CD4-positive, alpha-beta memory T cell (primary cell): ENCODE results near the gene PDHX. TPM values are rescaled to one million over a fixed set of nuclear protein-coding genes. Genes with fewer than 3 reads are reported as not detected.
A peak's percentile ranks its signal among the peaks of the same experiment; 100 is the strongest.

Experiments
- CTCF ChIA-PET: fragments of 350-600 bp; sonication (Branson Sonifier 250); formaldehyde crosslinking; loops from one replicate; lab custom pipeline; 2021; ENCODE audit warnings: inconsistent platforms; ENCODE audit not compliant: partially characterized antibody; lab: Charles Lee
- POLR2A ChIA-PET: fragments of 350-600 bp; sonication (Branson Sonifier 250); formaldehyde crosslinking; loops from one replicate; lab custom pipeline; 2021; ENCODE audit not compliant: partially characterized antibody; lab: Charles Lee
- DNase-seq, 5 donors: peaks; one replicate each; pipeline versions ENCODE4 v3.0.0 to v3.0.0-alpha.2; 2020 to 2022; ENCODE audit warnings: mixed read lengths in 1 of 5
- H3K27ac ChIP-seq: one replicate; pipeline ENCODE4 v1.7.0; 2013; ENCODE audit warnings: low read depth, low read length
- H3K27me3 ChIP-seq: 2 replicates; pipeline ENCODE4 v1.7.0; 2013; ENCODE audit warnings: mild to moderate bottlenecking, low read length, moderate library complexity; ENCODE audit not compliant: insufficient read depth
- H3K36me3 ChIP-seq: 2 replicates; pipeline ENCODE4 v1.7.0; 2013; ENCODE audit warnings: mild to moderate bottlenecking, low read length, moderate library complexity; ENCODE audit not compliant: insufficient read depth
- H3K4me1 ChIP-seq: 2 replicates; pipeline ENCODE4 v1.7.0; 2013; ENCODE audit warnings: mild to moderate bottlenecking, low read length, moderate library complexity; ENCODE audit not compliant: insufficient read depth
- H3K4me3 ChIP-seq, 2 donors: one replicate each; pipeline ENCODE4 v1.7.0; 2013; ENCODE audit warnings: low read length in 2 of 2, mild to moderate bottlenecking in 1 of 2
- H3K9me3 ChIP-seq, 2 donors: one replicate each; pipeline ENCODE4 v1.7.0; 2013; ENCODE audit warnings: low read length in 2 of 2, control low read depth in 1 of 2; ENCODE audit not compliant: control insufficient read depth in 1 of 2
- H3K27ac Mint-ChIP-seq, 7 donors: one replicate each; pipeline ENCODE4 v1.8.0; 2020 to 2021; ENCODE audit warnings: mixed read lengths in 7 of 7, mild to moderate bottlenecking in 6 of 7, inconsistent platforms in 3 of 7, moderate library complexity in 3 of 7
- H3K27me3 Mint-ChIP-seq, 2 donors: one replicate each; pipeline ENCODE4 v1.8.0; 2020 to 2021; ENCODE audit warnings: mixed read lengths in 2 of 2
- H3K36me3 Mint-ChIP-seq, 2 donors: one replicate each; pipeline ENCODE4 v1.8.0; 2020 to 2021; ENCODE audit warnings: mixed read lengths in 2 of 2, inconsistent platforms in 1 of 2, mild to moderate bottlenecking in 1 of 2
- H3K4me1 Mint-ChIP-seq, 4 donors: one replicate each; pipeline ENCODE4 v1.8.0; 2020 to 2021; ENCODE audit warnings: mixed read lengths in 4 of 4, mild to moderate bottlenecking in 1 of 4
- H3K4me3 Mint-ChIP-seq, 8 donors: one replicate each; pipeline ENCODE4 v1.8.0; 2020 to 2021; ENCODE audit warnings: mixed read lengths in 8 of 8, mild to moderate bottlenecking in 7 of 8, moderate library complexity in 6 of 8, inconsistent platforms in 3 of 8
- H3K9me3 Mint-ChIP-seq, 8 donors: one replicate each; pipeline ENCODE4 v1.8.0; 2020 to 2021; ENCODE audit warnings: mixed read lengths in 8 of 8, mild to moderate bottlenecking in 5 of 8, inconsistent platforms in 3 of 8, moderate library complexity in 1 of 8
- intact Hi-C: fragments of 100-400 bp; cut with micrococcal nuclease; formaldehyde crosslinking; loops from one replicate; pipeline ENCODE4 v1.15.1; 2023
- polyA plus RNA-seq, 2 donors: library from polyadenylated mRNA; unstranded; fragments of 300-500 nt; fragmentation: Illumina TruSeq; gene quantifications; one replicate each; pipeline ENCODE4 v1.2.3, GENCODE V29; 2021
- total RNA-seq, 2 experiments: library from RNA; stranded (reverse); gene quantifications; one replicate each; pipeline ENCODE4 v1.2.3, GENCODE V29; 2021

PDHX gene
- total and polyA plus RNA-seq, 4 experiments from 2014 or later = 17.6 to 43.5 (median 29.8) TPM

DNA sequence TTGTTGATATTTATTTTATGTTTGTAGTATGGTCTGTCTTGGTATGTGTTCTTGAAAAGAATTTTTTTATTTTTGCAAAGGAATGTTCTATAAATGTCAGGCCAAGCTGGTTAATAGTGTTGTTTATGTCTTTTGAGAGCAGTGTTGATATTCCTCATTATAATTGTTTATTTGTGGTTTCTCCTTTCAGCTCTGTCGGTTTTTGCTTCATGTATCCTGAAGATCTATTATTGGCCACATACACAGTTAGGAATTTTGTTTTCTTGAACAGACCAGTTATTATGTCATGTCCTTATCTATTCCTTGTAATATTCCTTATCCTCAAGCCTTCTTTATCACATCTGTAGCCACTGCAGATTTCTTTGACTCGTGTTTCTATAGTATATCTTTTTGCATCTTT is 56.5 kb downstream of the PDHX start:
- Histone ChIP-seq H3K9me3 (no peaks in the 10 kb centered on the region), H3K36me3 (peaks cover 5% of the 10 kb centered on the region), H3K27me3 (no peaks in the 10 kb centered on the region), H3K27ac (no peak overlapping the region), H3K4me3 (no peak overlapping the region), H3K4me1 (no peaks in the 10 kb centered on the region)
- no peak overlapping the region for H3K27ac Mint-ChIP-seq
- H3K4me3 Mint-ChIP-seq = no peak overlapping the region
- DNase-seq = no peak
- H3K36me3 Mint-ChIP-seq = peaks cover 58 to 68% of the 10 kb centered on the region in 2 donors
- peaks cover 0 to 2% (median 0%) of the 10 kb centered on the region in 8 donors for H3K9me3 Mint-ChIP-seq
- intact Hi-C loops = no loop called here
- peaks cover 0 to 3% (median 0%) of the 10 kb centered on the region in 4 donors for H3K4me1 Mint-ChIP-seq
- H3K27me3 Mint-ChIP-seq = no peaks in the 10 kb centered on the region
- ChIA-PET CTCF (no interaction called here), POLR2A (no interaction called here)

- peaks cover 49 to 69% of the 10 kb centered on the region in 2 donors for H3K36me3 Mint-ChIP-seq
- H3K4me3 Mint-ChIP-seq = peak overlapping the region in 1 of 8 donors; percentile 13
- no peaks in the 10 kb centered on the region for H3K27me3 Mint-ChIP-seq
- H3K36me3 ChIP-seq = peaks cover 5% of the 10 kb centered on the region
- H3K27ac ChIP-seq = no peak overlapping the region
- no peaks in the 10 kb centered on the region for H3K4me1 ChIP-seq
- peaks cover 2 to 4% (median 2%) of the 10 kb centered on the region in 4 donors for H3K4me1 Mint-ChIP-seq
- POLR2A ChIA-PET = no interaction called here
- no peak overlapping the region for H3K27ac Mint-ChIP-seq
- DNase-seq = no peak
- H3K4me3 ChIP-seq = no peak overlapping the region
- no peaks in the 10 kb centered on the region for H3K27me3 ChIP-seq
- CTCF ChIA-PET = interaction anchor here (2.2 kb wide), 1 partner anchor 331 kb away, joined by 6 read pairs; no protein-coding TSS in a partner anchor
- intact Hi-C loops = no loop called here
- peaks cover 0 to 2% (median under 1%) of the 10 kb centered on the region in 8 donors for H3K9me3 Mint-ChIP-seq
- no peaks in the 10 kb centered on the region for H3K9me3 ChIP-seq
Measured at GRCh38 chr11:34975482-34975881, 59.1 kb downstream of the PDHX start.

DNA sequence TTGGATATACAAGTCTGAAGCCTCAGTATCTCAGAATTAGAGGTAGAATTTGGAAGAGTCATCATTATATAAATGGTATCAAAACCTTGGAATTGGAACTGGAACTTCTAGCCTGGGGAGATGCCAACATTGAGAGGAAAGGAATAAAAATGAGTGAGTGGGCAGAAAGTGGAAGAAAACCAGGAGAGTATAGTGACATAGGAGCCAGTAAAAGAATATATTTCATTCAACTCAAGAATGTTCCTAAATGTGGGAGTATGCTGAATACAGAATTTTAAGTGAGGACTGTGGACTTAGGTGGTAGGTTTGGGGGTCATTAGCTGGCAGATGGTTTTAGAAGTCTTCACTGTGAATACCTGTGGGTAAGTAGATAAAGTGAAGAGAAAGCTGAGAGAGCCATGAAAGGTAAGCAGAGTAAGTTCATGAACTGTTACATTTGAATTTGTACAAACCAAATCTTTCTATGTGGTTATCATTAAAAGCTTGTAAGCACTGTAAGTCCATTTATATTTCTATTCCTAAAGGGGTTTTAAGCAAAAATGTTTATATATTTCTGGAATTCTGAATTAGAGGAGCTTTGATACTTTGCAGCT is 60.2 kb downstream of the PDHX start:
- H3K4me3 Mint-ChIP-seq = no peak overlapping the region
- no peaks in the 10 kb centered on the region for H3K4me1 ChIP-seq
- H3K4me3 ChIP-seq = no peak overlapping the region
- intact Hi-C loops = no loop called here
- no peak overlapping the region for H3K27ac ChIP-seq
- H3K27me3 Mint-ChIP-seq = no peaks in the 10 kb centered on the region
- H3K9me3 Mint-ChIP-seq = peaks cover 0 to 6% (median 3%) of the 10 kb centered on the region in 8 donors
- H3K36me3 ChIP-seq = peaks cover 5% of the 10 kb centered on the region
- peaks cover 47 to 69% of the 10 kb centered on the region in 2 donors for H3K36me3 Mint-ChIP-seq
- POLR2A ChIA-PET = no interaction called here
- H3K9me3 ChIP-seq = no peaks in the 10 kb centered on the region
- DNase-seq = no peak
- CTCF ChIA-PET = interaction anchor here (0.8 to 2.2 kb wide), 5 partner anchors 10 to 329 kb away, joined by 3 to 6 read pairs (median 3); no protein-coding TSS in a partner anchor
- H3K27me3 ChIP-seq = no peaks in the 10 kb centered on the region
- peaks cover 4 to 5% (median 5%) of the 10 kb centered on the region in 4 donors for H3K4me1 Mint-ChIP-seq
- peak overlapping the region in 2 of 7 donors; percentile 16 to 23 for H3K27ac Mint-ChIP-seq

DNA sequence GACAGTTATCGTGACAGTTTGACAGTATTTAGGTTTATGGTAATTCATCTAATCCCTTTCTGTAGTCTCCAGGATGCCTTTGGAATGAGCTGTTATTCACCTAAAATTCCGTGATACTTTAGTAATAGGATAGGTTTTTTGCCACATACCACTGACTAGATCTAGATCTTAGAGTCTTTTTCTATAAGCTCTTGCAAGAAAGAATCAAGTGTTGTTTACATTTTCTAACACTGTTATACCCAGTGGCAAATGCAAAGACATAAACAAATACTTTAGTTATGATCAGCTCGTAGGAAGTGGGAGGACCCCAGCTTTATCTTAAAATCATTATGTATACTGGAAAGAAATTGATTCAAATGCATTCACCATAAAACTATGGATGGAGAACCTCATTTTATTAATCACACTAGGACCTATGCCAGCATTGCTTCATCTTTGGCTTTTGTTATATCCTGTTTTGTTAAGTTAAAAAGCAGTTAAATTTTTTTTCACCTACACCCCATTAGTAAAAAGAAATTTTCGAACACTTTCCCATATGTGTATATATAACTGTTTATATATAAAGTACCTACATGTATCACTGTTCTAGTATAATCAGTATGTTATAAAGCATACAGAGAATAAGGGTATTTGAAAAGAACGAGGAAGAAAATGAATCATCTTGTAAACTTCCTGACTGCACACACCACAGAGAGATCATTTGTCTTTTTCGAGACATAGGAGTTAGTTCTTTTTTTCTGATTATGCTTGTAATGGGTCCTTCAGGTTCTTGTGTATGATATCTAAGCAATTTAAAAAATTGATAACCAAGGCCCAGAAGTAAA is 60.9 kb downstream of the PDHX start:
- H3K4me3 Mint-ChIP-seq = no peak overlapping the region
- POLR2A ChIA-PET = no interaction called here
- H3K27ac ChIP-seq = no peak overlapping the region

GRCh38 chr11:34978236-34979191 is 62.1 kb downstream of the PDHX start:
- DNase-seq = no peak
- peaks cover 4 to 5% (median 5%) of the 10 kb centered on the region in 4 donors for H3K4me1 Mint-ChIP-seq
- H3K36me3 ChIP-seq = peaks cover 5% of the 10 kb centered on the region
- intact Hi-C loops = no loop called here
- H3K4me3 ChIP-seq = no peak overlapping the region
- no peaks in the 10 kb centered on the region for H3K9me3 ChIP-seq
- no peaks in the 10 kb centered on the region for H3K27me3 Mint-ChIP-seq
- no peak overlapping the region for H3K4me3 Mint-ChIP-seq
- ChIA-PET CTCF (interaction anchor here (0.8 to 1.3 kb wide), 2 partner anchors 52 to 414 kb away, joined by 4 read pairs; no protein-coding TSS in a partner anchor), POLR2A (interaction anchor here (0.6 kb wide), 1 partner anchor 13 kb away, joined by 3 read pairs; no protein-coding TSS in a partner anchor)
- H3K9me3 Mint-ChIP-seq = peaks cover 0 to 6% (median 3%) of the 10 kb centered on the region in 8 donors
- no peak overlapping the region for H3K27ac ChIP-seq
- H3K27ac Mint-ChIP-seq = peak overlapping the region in 2 of 7 donors; percentile 38 to 62
- no peaks in the 10 kb centered on the region for H3K4me1 ChIP-seq
- no peaks in the 10 kb centered on the region for H3K27me3 ChIP-seq
- peaks cover 42 to 67% of the 10 kb centered on the region in 2 donors for H3K36me3 Mint-ChIP-seq

More for the DNA sequence above, 60.9 kb downstream of the PDHX start:
- intact Hi-C loops = no loop called here
- Histone ChIP-seq H3K27me3 (no peaks in the 10 kb centered on the region), H3K36me3 (peaks cover 5% of the 10 kb centered on the region), H3K4me3 (no peak overlapping the region), H3K9me3 (no peaks in the 10 kb centered on the region), H3K4me1 (no peaks in the 10 kb centered on the region)
- Mint-ChIP-seq H3K27ac (no peak overlapping the region), H3K4me1 (peaks cover 4 to 5% (median 5%) of the 10 kb centered on the region in 4 donors), H3K36me3 (peaks cover 47 to 73% of the 10 kb centered on the region in 2 donors), H3K9me3 (peaks cover 0 to 6% (median 3%) of the 10 kb centered on the region in 8 donors), H3K27me3 (no peaks in the 10 kb centered on the region)
- no peak for DNase-seq
- CTCF ChIA-PET = interaction anchor here (0.8 to 2.2 kb wide), 5 partner anchors 9 to 329 kb away, joined by 3 to 6 read pairs (median 3); no protein-coding TSS in a partner anchor

GRCh38 chr11:34984514-34984913 is 68.1 kb downstream of the PDHX start:
- no peak overlapping the region for H3K27ac Mint-ChIP-seq
- H3K27ac ChIP-seq = no peak overlapping the region
- H3K4me1 Mint-ChIP-seq = peaks cover 2 to 18% (median 12%) of the 10 kb centered on the region in 4 donors
- H3K36me3 Mint-ChIP-seq = peaks cover 39 to 45% of the 10 kb centered on the region in 2 donors
- no peak overlapping the region for H3K4me3 ChIP-seq
- H3K9me3 ChIP-seq = no peaks in the 10 kb centered on the region
- peaks cover 0 to 6% (median 3%) of the 10 kb centered on the region in 8 donors for H3K9me3 Mint-ChIP-seq
- H3K36me3 ChIP-seq = peaks cover 10% of the 10 kb centered on the region
- H3K4me1 ChIP-seq = no peaks in the 10 kb centered on the region
- H3K27me3 Mint-ChIP-seq = no peaks in the 10 kb centered on the region
- no peaks in the 10 kb centered on the region for H3K27me3 ChIP-seq
- intact Hi-C loops = no loop called here
- DNase-seq = no peak
- no peak overlapping the region for H3K4me3 Mint-ChIP-seq
- POLR2A ChIA-PET = no interaction called here
- CTCF ChIA-PET = no interaction called here
